Transverse colon (tissue), 3 donors: ENCODE measurements around the gene THY1.

Experiments used
- POLR2A ChIP-seq: fragments of 450-650 bp; IDR thresholded peaks from one replicate; pipeline ENCODE4 v1.6.1; 2016; ENCODE audit warnings: antibody characterized with exemption, mild to moderate bottlenecking, moderate library complexity
- TF ChIP-seq, protein P1 (sequence below), 5 experiments: fragments of 200-600 bp in 3 of 5; fragments of 450-650 bp in 2 of 5; sonication (generic) in 3 of 5; IDR thresholded peaks; 1 replicate in 2 of 5; 2 replicates in 3 of 5; pipeline ENCODE4 v1.5.1; 2016 to 2017; ENCODE audit warnings: antibody characterized with exemption in 5 of 5, inconsistent platforms in 3 of 5, mild to moderate bottlenecking in 2 of 5, moderate library complexity in 1 of 5

- TF ChIP-seq, protein P1, sequence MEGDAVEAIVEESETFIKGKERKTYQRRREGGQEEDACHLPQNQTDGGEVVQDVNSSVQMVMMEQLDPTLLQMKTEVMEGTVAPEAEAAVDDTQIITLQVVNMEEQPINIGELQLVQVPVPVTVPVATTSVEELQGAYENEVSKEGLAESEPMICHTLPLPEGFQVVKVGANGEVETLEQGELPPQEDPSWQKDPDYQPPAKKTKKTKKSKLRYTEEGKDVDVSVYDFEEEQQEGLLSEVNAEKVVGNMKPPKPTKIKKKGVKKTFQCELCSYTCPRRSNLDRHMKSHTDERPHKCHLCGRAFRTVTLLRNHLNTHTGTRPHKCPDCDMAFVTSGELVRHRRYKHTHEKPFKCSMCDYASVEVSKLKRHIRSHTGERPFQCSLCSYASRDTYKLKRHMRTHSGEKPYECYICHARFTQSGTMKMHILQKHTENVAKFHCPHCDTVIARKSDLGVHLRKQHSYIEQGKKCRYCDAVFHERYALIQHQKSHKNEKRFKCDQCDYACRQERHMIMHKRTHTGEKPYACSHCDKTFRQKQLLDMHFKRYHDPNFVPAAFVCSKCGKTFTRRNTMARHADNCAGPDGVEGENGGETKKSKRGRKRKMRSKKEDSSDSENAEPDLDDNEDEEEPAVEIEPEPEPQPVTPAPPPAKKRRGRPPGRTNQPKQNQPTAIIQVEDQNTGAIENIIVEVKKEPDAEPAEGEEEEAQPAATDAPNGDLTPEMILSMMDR (IDR thresholded peaks at IDR 0.05): no peak
- no peak for TF ChIP-seq POLR2A
Measured at GRCh38 chr11:119441898-119442243, 18.9 kb upstream of the THY1 start.
